HG02763 (cell line): ENCODE measurements around the gene MKRN2OS.
"Not testable (repeated sequence)": the region's sequence is repeated elsewhere in the genome, so short reads cannot be mapped to it uniquely, and the experiment has no call there.

Experiments
- ATAC-seq: cut with Tn5 transposase; IDR thresholded peaks from one replicate; pipeline ENCODE4 v1.9.1; 2021; ENCODE audit warnings: mild to moderate bottlenecking, moderate library complexity; ENCODE audit not compliant: unreplicated experiment

MKRN2OS gene

GRCh38 chr3:12562451-12562850 is 17.2 kb upstream of the MKRN2OS start:
- no peak for ATAC-seq

- no peak for ATAC-seq
These were observed 16.1 kb upstream of the MKRN2OS start for GRCh38 chr3:12561397-12561796.

GRCh38 chr3:12560505-12561190 is 15.3 kb upstream of the MKRN2OS start:
- no peak for ATAC-seq

GRCh38 chr3:12559520-12559919 is 14.2 kb upstream of the MKRN2OS start:
- no peak for ATAC-seq

GRCh38 chr3:12558706-12559105 is 13.4 kb upstream of the MKRN2OS start:
- ATAC-seq: no peak

GRCh38 chr3:12557473-12558100 is 12.3 kb upstream of the MKRN2OS start:
- no peak for ATAC-seq

GRCh38 chr3:12556690-12557472 is 11.6 kb upstream of the MKRN2OS start, which contains the start of gene MKRN2:
MKRN2 (plus strand) TSS chr3:12557087; CDS start chr3:12557151, 64 bp downstream.
- peak; percentile 87 for ATAC-seq

- ATAC-seq: no peak
These were observed 11.0 kb upstream of the MKRN2OS start for GRCh38 chr3:12556314-12556689.

- no peak for ATAC-seq
These were observed 8.7 kb upstream of the MKRN2OS start for GRCh38 chr3:12553921-12554391.

- ATAC-seq: no peak
These were observed 4.9 kb upstream of the MKRN2OS start for GRCh38 chr3:12549971-12550760.

- no peak for ATAC-seq
These were observed 437 bp downstream of the MKRN2OS start for GRCh38 chr3:12544652-12545472.

GRCh38 chr3:12543497-12543896 is 1.8 kb downstream of the MKRN2OS start:
- not testable (repeated sequence) for ATAC-seq

GRCh38 chr3:12541625-12542024 is 3.7 kb downstream of the MKRN2OS start:
- ATAC-seq: no peak

- no peak for ATAC-seq
These were observed 8.9 kb downstream of the MKRN2OS start for GRCh38 chr3:12536423-12536822.

- ATAC-seq: no peak
These were observed 13.1 kb downstream of the MKRN2OS start for GRCh38 chr3:12532182-12532581.

- no peak for ATAC-seq
These were observed 17.5 kb downstream of the MKRN2OS start for GRCh38 chr3:12527757-12528143.

GRCh38 chr3:12522721-12523120 is 22.6 kb downstream of the MKRN2OS start:
- ATAC-seq: no peak

GRCh38 chr3:12521010-12521409 is 24.3 kb downstream of the MKRN2OS start:
- no peak for ATAC-seq

- no peak for ATAC-seq
These were observed 26.9 kb downstream of the MKRN2OS start for GRCh38 chr3:12518261-12519028.
